ENCODE results near the gene MAG.

MAG gene

GRCh38 chr19:35297515-35297848 is 5.5 kb downstream of the MAG start:
- TF ChIP-seq EZH2 (IDR thresholded peaks at IDR 0.05) (no peak), FOXP2 (optimal IDR thresholded peaks at IDR 0.05; ENCODE audit: control extremely low read depth, extremely low read length, insufficient read depth) (no peak), POLR2AphosphoS5 (IDR thresholded peaks at IDR 0.05; ENCODE audit: borderline replicate concordance, low read depth, low read length) (no peak)
- Histone ChIP-seq H3K9me3 (ENCODE audit: low read depth, low read length) (no peaks in the 10 kb centered on the region), H3K4me3 (no peak overlapping the region), H3K36me3 (ENCODE audit: insufficient read depth, low read length) (no peaks in the 10 kb centered on the region), H3K9ac (ENCODE audit: insufficient read length) (no peak overlapping the region), H3K27ac (no peak overlapping the region)
- no peak for DNase-seq (ENCODE audit: low read depth, low spot score)

- no peak for TF ChIP-seq POLR2AphosphoS5 (IDR thresholded peaks at IDR 0.05; ENCODE audit: borderline replicate concordance, low read depth, low read length)
- no peak for DNase-seq (ENCODE audit: low read depth, low spot score)
- Histone ChIP-seq H3K27ac (no peak overlapping the region), H3K9ac (ENCODE audit: insufficient read length) (no peak overlapping the region), H3K36me3 (ENCODE audit: insufficient read depth, low read length) (no peaks in the 10 kb centered on the region), H3K9me3 (ENCODE audit: low read depth, low read length) (no peaks in the 10 kb centered on the region), H3K4me3 (no peak overlapping the region)
These were observed 6.0 kb downstream of the MAG start for GRCh38 chr19:35297922-35298321.

GRCh38 chr19:35298561-35298972 is 6.6 kb downstream of the MAG start:
- DNase-seq (ENCODE audit: low read depth, low spot score), result no peak
- Histone ChIP-seq H3K36me3 (ENCODE audit: insufficient read depth, low read length) (no peaks in the 10 kb centered on the region), H3K9me3 (ENCODE audit: low read depth, low read length) (no peaks in the 10 kb centered on the region), H3K9ac (ENCODE audit: insufficient read length) (no peak overlapping the region), H3K27ac (no peak overlapping the region), H3K4me3 (no peak overlapping the region)
- no peak for TF ChIP-seq POLR2AphosphoS5 (IDR thresholded peaks at IDR 0.05; ENCODE audit: borderline replicate concordance, low read depth, low read length)
- TF ChIP-seq FOXP2 (optimal IDR thresholded peaks at IDR 0.05; ENCODE audit: control extremely low read depth, extremely low read length, insufficient read depth), result no peak
- TF ChIP-seq EZH2 (IDR thresholded peaks at IDR 0.05), result no peak

GRCh38 chr19:35299523-35300338 is 7.8 kb downstream of the MAG start:
- no peak for TF ChIP-seq POLR2AphosphoS5 (IDR thresholded peaks at IDR 0.05; ENCODE audit: borderline replicate concordance, low read depth, low read length)
- Histone ChIP-seq H3K27ac (no peak overlapping the region), H3K9me3 (ENCODE audit: low read depth, low read length) (no peaks in the 10 kb centered on the region), H3K9ac (ENCODE audit: insufficient read length) (no peak overlapping the region), H3K4me3 (no peak overlapping the region), H3K36me3 (ENCODE audit: insufficient read depth, low read length) (no peaks in the 10 kb centered on the region)
- DNase-seq (ENCODE audit: low read depth, low spot score), result no peak

- H3K4me3 ChIP-seq, result no peak overlapping the region
- H3K27ac ChIP-seq, result no peak overlapping the region
- no peak for TF ChIP-seq EZH2 (IDR thresholded peaks at IDR 0.05)
- TF ChIP-seq POLR2AphosphoS5 (IDR thresholded peaks at IDR 0.05; ENCODE audit: borderline replicate concordance, low read depth, low read length), result no peak
- TF ChIP-seq FOXP2 (optimal IDR thresholded peaks at IDR 0.05; ENCODE audit: control extremely low read depth, extremely low read length, insufficient read depth), result no peak
- no peaks in the 10 kb centered on the region for H3K36me3 ChIP-seq (ENCODE audit: insufficient read depth, low read length)
- no peak overlapping the region for H3K9ac ChIP-seq (ENCODE audit: insufficient read length)
- DNase-seq (ENCODE audit: low read depth, low spot score), result no peak
- H3K9me3 ChIP-seq (ENCODE audit: low read depth, low read length), result no peaks in the 10 kb centered on the region
These were observed 8.3 kb downstream of the MAG start for GRCh38 chr19:35300339-35300649.

- no peaks in the 10 kb centered on the region for H3K9me3 ChIP-seq (ENCODE audit: low read depth, low read length)
These were observed 10.0 kb downstream of the MAG start for GRCh38 chr19:35301961-35302360.

GRCh38 chr19:35302446-35302845 is 10.5 kb downstream of the MAG start:
- TF ChIP-seq FOXP2 (optimal IDR thresholded peaks at IDR 0.05; ENCODE audit: control extremely low read depth, extremely low read length, insufficient read depth) (no peak), EZH2 (IDR thresholded peaks at IDR 0.05) (no peak), POLR2AphosphoS5 (IDR thresholded peaks at IDR 0.05; ENCODE audit: borderline replicate concordance, low read depth, low read length) (no peak)

More at GRCh38 chr19:35301961-35302360, 10.0 kb downstream of the MAG start:
- Histone ChIP-seq H3K4me3 (no peak overlapping the region), H3K27ac (no peak overlapping the region), H3K9ac (ENCODE audit: insufficient read length) (no peak overlapping the region), H3K36me3 (ENCODE audit: insufficient read depth, low read length) (no peaks in the 10 kb centered on the region)
- no peak for DNase-seq (ENCODE audit: low read depth, low spot score)
- no peak for TF ChIP-seq POLR2AphosphoS5 (IDR thresholded peaks at IDR 0.05; ENCODE audit: borderline replicate concordance, low read depth, low read length)
- TF ChIP-seq EZH2 (IDR thresholded peaks at IDR 0.05), result no peak
- no peak for TF ChIP-seq FOXP2 (optimal IDR thresholded peaks at IDR 0.05; ENCODE audit: control extremely low read depth, extremely low read length, insufficient read depth)

GRCh38 chr19:35303357-35303915 is 11.5 kb downstream of the MAG start:
- H3K4me3 ChIP-seq, result no peak overlapping the region
- no peak overlapping the region for H3K27ac ChIP-seq
- H3K36me3 ChIP-seq (ENCODE audit: insufficient read depth, low read length), result no peaks in the 10 kb centered on the region
- TF ChIP-seq POLR2AphosphoS5 (IDR thresholded peaks at IDR 0.05; ENCODE audit: borderline replicate concordance, low read depth, low read length) (no peak), FOXP2 (optimal IDR thresholded peaks at IDR 0.05; ENCODE audit: control extremely low read depth, extremely low read length, insufficient read depth) (no peak), EZH2 (IDR thresholded peaks at IDR 0.05) (no peak)
- no peak overlapping the region for H3K9ac ChIP-seq (ENCODE audit: insufficient read length)
- DNase-seq (ENCODE audit: low read depth, low spot score), result no peak
- no peaks in the 10 kb centered on the region for H3K9me3 ChIP-seq (ENCODE audit: low read depth, low read length)

More at GRCh38 chr19:35302446-35302845, 10.5 kb downstream of the MAG start:
- Histone ChIP-seq H3K27ac (no peak overlapping the region), H3K36me3 (ENCODE audit: insufficient read depth, low read length) (no peaks in the 10 kb centered on the region), H3K4me3 (no peak overlapping the region), H3K9ac (ENCODE audit: insufficient read length) (no peak overlapping the region), H3K9me3 (ENCODE audit: low read depth, low read length) (no peaks in the 10 kb centered on the region)
- DNase-seq (ENCODE audit: low read depth, low spot score), result no peak

GRCh38 chr19:35304036-35304435 is 12.1 kb downstream of the MAG start:
- no peak overlapping the region for H3K4me3 ChIP-seq
- TF ChIP-seq EZH2 (IDR thresholded peaks at IDR 0.05), result no peak
- no peak for TF ChIP-seq FOXP2 (optimal IDR thresholded peaks at IDR 0.05; ENCODE audit: control extremely low read depth, extremely low read length, insufficient read depth)
- no peak for TF ChIP-seq POLR2AphosphoS5 (IDR thresholded peaks at IDR 0.05; ENCODE audit: borderline replicate concordance, low read depth, low read length)
- H3K9ac ChIP-seq (ENCODE audit: insufficient read length), result no peak overlapping the region

More at GRCh38 chr19:35304036-35304435, 12.1 kb downstream of the MAG start:
- Histone ChIP-seq H3K27ac (no peak overlapping the region), H3K9me3 (ENCODE audit: low read depth, low read length) (no peaks in the 10 kb centered on the region), H3K36me3 (ENCODE audit: insufficient read depth, low read length) (no peaks in the 10 kb centered on the region)
- DNase-seq (ENCODE audit: low read depth, low spot score), result no peak

All from SK-N-MC (cell line).